ENCODE data around the gene EPHA5. TPM values are rescaled to one million over a fixed set of nuclear protein-coding genes. Genes with fewer than 3 reads are reported as not detected.

EPHA5 gene
- total RNA-seq, 2 experiments from 2014 or later = not detected

DNA sequence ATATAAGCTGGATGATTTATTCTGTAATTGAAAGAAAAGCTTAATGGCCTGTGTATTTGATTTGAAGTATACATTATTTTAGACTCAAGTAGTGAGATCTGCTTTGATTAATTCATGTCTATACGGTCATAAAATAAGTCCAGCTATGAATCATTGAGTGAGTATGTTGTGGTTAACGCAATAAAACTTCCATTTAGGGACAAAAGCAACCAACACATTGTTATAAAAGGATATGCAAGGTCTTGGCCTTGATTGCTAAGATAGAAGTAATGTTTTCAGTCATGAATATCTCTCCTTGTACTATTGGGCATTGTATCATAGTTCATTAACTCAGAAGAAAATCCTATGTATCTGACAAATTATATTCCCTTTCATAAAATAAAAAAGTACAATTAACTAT is 162.1 kb downstream of the EPHA5 start:
- no peak overlapping the region for H3K4me3 Mint-ChIP-seq

GRCh38 chr4:65502131-65502701 is 168.1 kb downstream of the EPHA5 start:
- Mint-ChIP-seq H3K27ac (no peak overlapping the region), H3K9me3 (ENCODE audit: low read depth) (no peaks in the 10 kb centered on the region), H3K4me3 (no peak overlapping the region), H3K4me1 (no peaks in the 10 kb centered on the region), H3K36me3 (no peaks in the 10 kb centered on the region), H3K27me3 (no peaks in the 10 kb centered on the region)
- ATAC-seq (no peak), DNase-seq (no peak)
- CTCF ChIA-PET = no interaction called here

More for the DNA sequence above, 162.1 kb downstream of the EPHA5 start:
- no peak for DNase-seq
- no peak overlapping the region for H3K27ac Mint-ChIP-seq
- H3K4me1 Mint-ChIP-seq = no peaks in the 10 kb centered on the region
- H3K36me3 Mint-ChIP-seq = no peaks in the 10 kb centered on the region
- H3K27me3 Mint-ChIP-seq = no peaks in the 10 kb centered on the region
- H3K9me3 Mint-ChIP-seq (ENCODE audit: low read depth) = no peaks in the 10 kb centered on the region
- ATAC-seq = no peak
- CTCF ChIA-PET = no interaction called here

DNA sequence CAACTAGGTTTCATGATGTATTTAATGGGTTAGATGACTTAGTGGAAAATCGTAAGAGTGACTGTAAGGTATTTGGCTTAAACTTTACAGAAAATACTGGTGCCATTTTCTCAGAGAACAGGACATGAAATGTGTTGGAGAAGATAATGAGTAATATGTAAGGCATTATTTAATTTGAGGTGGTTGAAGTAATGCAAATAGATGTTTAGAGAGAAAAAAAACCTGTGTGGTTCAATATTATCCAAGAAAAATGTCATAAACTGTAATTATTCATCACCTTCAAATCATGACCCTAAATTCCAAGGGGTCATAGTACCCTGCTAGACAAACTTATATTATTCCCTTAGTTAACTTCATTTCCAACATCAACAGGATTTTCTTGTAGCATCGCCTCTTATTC is 171.7 kb downstream of the EPHA5 start:
- no peak overlapping the region for H3K4me3 Mint-ChIP-seq
- no peaks in the 10 kb centered on the region for H3K4me1 Mint-ChIP-seq
- DNase-seq (no peak), ATAC-seq (no peak)
- no peaks in the 10 kb centered on the region for H3K27me3 Mint-ChIP-seq
- no peak overlapping the region for H3K27ac Mint-ChIP-seq
- H3K36me3 Mint-ChIP-seq = no peaks in the 10 kb centered on the region
- CTCF ChIA-PET = no interaction called here
- peaks cover 3% of the 10 kb centered on the region for H3K9me3 Mint-ChIP-seq (ENCODE audit: low read depth)

- H3K9me3 Mint-ChIP-seq (ENCODE audit: low read depth) = peaks cover 7% of the 10 kb centered on the region
- no peaks in the 10 kb centered on the region for H3K4me1 Mint-ChIP-seq
- no peak for ATAC-seq
- H3K27me3 Mint-ChIP-seq = no peaks in the 10 kb centered on the region
- H3K27ac Mint-ChIP-seq = no peak overlapping the region
- no peak for DNase-seq
- CTCF ChIA-PET = no interaction called here
- no peak overlapping the region for H3K4me3 Mint-ChIP-seq
- H3K36me3 Mint-ChIP-seq = no peaks in the 10 kb centered on the region
These were observed 174.8 kb downstream of the EPHA5 start for GRCh38 chr4:65495439-65495838.

GRCh38 chr4:65482410-65482809 is 187.9 kb downstream of the EPHA5 start:
- Mint-ChIP-seq H3K4me3 (no peak overlapping the region), H3K4me1 (no peaks in the 10 kb centered on the region), H3K9me3 (ENCODE audit: low read depth) (no peaks in the 10 kb centered on the region), H3K27ac (no peak overlapping the region), H3K36me3 (no peaks in the 10 kb centered on the region), H3K27me3 (no peaks in the 10 kb centered on the region)
- DNase-seq (no peak), ATAC-seq (no peak)
- CTCF ChIA-PET = no interaction called here

GRCh38 chr4:65472531-65472930 is 197.8 kb downstream of the EPHA5 start:
- CTCF ChIA-PET = no interaction called here
- Mint-ChIP-seq H3K36me3 (no peaks in the 10 kb centered on the region), H3K4me3 (no peak overlapping the region), H3K27me3 (no peaks in the 10 kb centered on the region), H3K4me1 (no peaks in the 10 kb centered on the region), H3K27ac (no peak overlapping the region), H3K9me3 (ENCODE audit: low read depth) (peaks cover 8% of the 10 kb centered on the region)
- no peak for DNase-seq
- no peak for ATAC-seq

GRCh38 chr4:65467068-65467680 is 203.1 kb downstream of the EPHA5 start:
- peaks cover 5% of the 10 kb centered on the region for H3K9me3 Mint-ChIP-seq (ENCODE audit: low read depth)
- no peak overlapping the region for H3K27ac Mint-ChIP-seq
- no peak overlapping the region for H3K4me3 Mint-ChIP-seq
- DNase-seq (no peak), ATAC-seq (no peak)
- CTCF ChIA-PET = no interaction called here
- H3K36me3 Mint-ChIP-seq = no peaks in the 10 kb centered on the region
- no peaks in the 10 kb centered on the region for H3K4me1 Mint-ChIP-seq
- H3K27me3 Mint-ChIP-seq = no peaks in the 10 kb centered on the region

DNA sequence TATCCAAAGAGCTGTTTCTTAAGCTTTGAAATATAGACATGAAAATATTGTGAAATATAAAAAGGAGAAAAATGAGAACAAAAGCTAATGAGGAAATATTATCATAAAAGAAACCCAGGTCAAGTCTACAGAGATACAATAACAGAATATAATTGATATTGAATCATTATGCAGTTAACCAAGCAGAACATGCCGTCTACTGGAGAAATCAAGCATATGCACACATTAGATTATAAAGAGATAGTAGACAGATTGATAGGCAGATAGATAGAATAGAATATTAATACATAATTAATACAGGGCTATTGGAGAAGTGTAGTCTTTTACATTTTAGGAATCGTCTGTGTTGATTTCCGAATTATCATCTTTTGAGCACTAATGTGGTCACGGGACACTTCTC is 208.5 kb downstream of the EPHA5 start:
- no peak for ATAC-seq
- Mint-ChIP-seq H3K9me3 (ENCODE audit: low read depth) (peaks cover 5% of the 10 kb centered on the region), H3K4me3 (no peak overlapping the region), H3K27ac (no peak overlapping the region), H3K4me1 (no peaks in the 10 kb centered on the region), H3K36me3 (no peaks in the 10 kb centered on the region), H3K27me3 (no peaks in the 10 kb centered on the region)
- CTCF ChIA-PET = no interaction called here
- no peak for DNase-seq

- Mint-ChIP-seq H3K27me3 (no peaks in the 10 kb centered on the region), H3K4me1 (no peaks in the 10 kb centered on the region), H3K27ac (no peak overlapping the region), H3K36me3 (no peaks in the 10 kb centered on the region), H3K9me3 (ENCODE audit: low read depth) (peaks cover 2% of the 10 kb centered on the region), H3K4me3 (no peak overlapping the region)
- DNase-seq (no peak), ATAC-seq (no peak)
- CTCF ChIA-PET = no interaction called here
These were observed 213.3 kb downstream of the EPHA5 start for GRCh38 chr4:65457011-65457410.

- Mint-ChIP-seq H3K27ac (no peak overlapping the region), H3K9me3 (ENCODE audit: low read depth) (peaks cover 2% of the 10 kb centered on the region), H3K36me3 (no peaks in the 10 kb centered on the region), H3K4me1 (no peaks in the 10 kb centered on the region), H3K4me3 (no peak overlapping the region), H3K27me3 (no peaks in the 10 kb centered on the region)
- CTCF ChIA-PET = no interaction called here
- ATAC-seq = no peak
- DNase-seq = no peak
These were observed 213.7 kb downstream of the EPHA5 start for GRCh38 chr4:65456579-65456978.

DNA sequence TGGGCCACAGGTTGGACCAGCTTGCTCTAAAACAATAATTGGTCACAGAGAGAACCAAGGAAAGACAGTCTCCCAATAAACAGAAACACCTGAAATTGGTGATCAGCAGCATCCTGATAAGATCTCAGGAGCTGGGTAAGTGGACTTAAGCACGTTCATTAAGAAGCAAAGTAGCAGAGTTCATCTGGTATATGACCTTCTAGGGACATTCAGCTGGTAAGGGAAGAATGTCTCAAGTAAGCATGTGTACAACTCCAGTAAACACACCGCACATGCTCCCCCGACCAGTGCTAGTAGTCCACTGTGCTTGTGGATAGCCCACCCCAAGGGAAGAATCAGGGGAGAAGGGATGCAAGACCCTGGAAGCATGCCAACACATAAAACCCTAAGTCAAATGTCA is 216.9 kb downstream of the EPHA5 start:
- no peaks in the 10 kb centered on the region for H3K27me3 Mint-ChIP-seq
- no peak overlapping the region for H3K27ac Mint-ChIP-seq
- ATAC-seq = no peak
- CTCF ChIA-PET = no interaction called here
- H3K4me3 Mint-ChIP-seq = no peak overlapping the region
- no peaks in the 10 kb centered on the region for H3K4me1 Mint-ChIP-seq
- peaks cover 2% of the 10 kb centered on the region for H3K9me3 Mint-ChIP-seq (ENCODE audit: low read depth)
- H3K36me3 Mint-ChIP-seq = no peaks in the 10 kb centered on the region
- DNase-seq = no peak

GRCh38 chr4:65450899-65451298 is 219.4 kb downstream of the EPHA5 start:
- Mint-ChIP-seq H3K9me3 (ENCODE audit: low read depth) (peaks cover 2% of the 10 kb centered on the region), H3K36me3 (no peaks in the 10 kb centered on the region), H3K27me3 (no peaks in the 10 kb centered on the region), H3K4me1 (no peaks in the 10 kb centered on the region), H3K27ac (no peak overlapping the region), H3K4me3 (no peak overlapping the region)
- DNase-seq (no peak), ATAC-seq (no peak)
- CTCF ChIA-PET = no interaction called here

DNA sequence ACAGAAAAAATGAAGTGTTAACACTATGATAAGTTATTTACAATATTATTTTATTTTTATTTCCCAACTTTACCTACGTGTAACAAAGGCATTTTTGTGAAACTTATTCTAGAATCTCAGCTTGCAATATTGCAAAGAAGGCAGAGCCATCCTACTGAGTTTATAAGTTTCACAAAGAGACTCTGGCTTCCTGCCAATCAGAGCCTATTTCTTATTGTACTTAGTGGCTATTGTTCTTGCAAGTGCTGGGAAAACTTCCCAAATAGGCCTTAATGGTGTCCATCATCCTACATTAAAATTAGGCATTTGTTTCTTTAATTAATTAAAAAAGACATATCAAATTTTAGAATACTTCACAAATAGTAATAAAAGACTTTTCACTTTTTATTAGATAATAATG is 233.2 kb downstream of the EPHA5 start:
- no peak overlapping the region for H3K4me3 Mint-ChIP-seq
- DNase-seq = no peak
- ATAC-seq = no peak
- H3K36me3 Mint-ChIP-seq = no peaks in the 10 kb centered on the region
- H3K9me3 Mint-ChIP-seq (ENCODE audit: low read depth) = no peaks in the 10 kb centered on the region
- H3K27ac Mint-ChIP-seq = no peak overlapping the region
- CTCF ChIA-PET = no interaction called here
- H3K4me1 Mint-ChIP-seq = no peaks in the 10 kb centered on the region
- H3K27me3 Mint-ChIP-seq = no peaks in the 10 kb centered on the region

DNA sequence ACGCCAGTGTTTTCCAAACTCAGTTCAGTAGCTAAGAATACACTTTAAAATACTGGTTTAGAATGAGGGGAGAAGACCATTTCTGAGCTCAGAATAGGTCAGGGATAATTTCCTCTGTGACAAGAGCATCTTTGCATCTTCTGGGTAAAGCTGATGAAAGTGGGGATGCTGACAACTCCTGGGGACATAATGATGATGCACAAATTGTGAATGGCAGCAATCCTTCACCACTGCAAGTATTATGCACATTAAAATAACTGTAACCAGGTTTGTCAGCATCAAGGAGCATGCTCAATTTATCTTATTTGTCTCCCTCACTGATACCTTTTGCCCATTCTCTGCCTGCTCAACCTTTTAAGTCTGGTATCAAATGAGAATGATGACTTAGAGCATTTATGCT is 248.2 kb downstream of the EPHA5 start:
- H3K27me3 Mint-ChIP-seq = no peaks in the 10 kb centered on the region
- DNase-seq (no peak), ATAC-seq (no peak)
- CTCF ChIA-PET = no interaction called here
- H3K9me3 Mint-ChIP-seq (ENCODE audit: low read depth) = peaks cover 9% of the 10 kb centered on the region
- H3K36me3 Mint-ChIP-seq = no peaks in the 10 kb centered on the region
- H3K27ac Mint-ChIP-seq = no peak overlapping the region
- H3K4me1 Mint-ChIP-seq = no peaks in the 10 kb centered on the region
- no peak overlapping the region for H3K4me3 Mint-ChIP-seq

- H3K4me1 Mint-ChIP-seq = no peaks in the 10 kb centered on the region
- no peaks in the 10 kb centered on the region for H3K27me3 Mint-ChIP-seq
- no peak overlapping the region for H3K4me3 Mint-ChIP-seq
- ATAC-seq = no peak
- peaks cover 5% of the 10 kb centered on the region for H3K9me3 Mint-ChIP-seq (ENCODE audit: low read depth)
- H3K27ac Mint-ChIP-seq = no peak overlapping the region
- no peak for DNase-seq
- CTCF ChIA-PET = no interaction called here
- no peaks in the 10 kb centered on the region for H3K36me3 Mint-ChIP-seq
These were observed 250.3 kb downstream of the EPHA5 start for GRCh38 chr4:65420036-65420435.

Measured in activated CD8-positive, alpha-beta memory T cell treated with anti-CD3 and anti-CD28 coated beads, Interleukin-2, amount 10 ng/mL, durations not matched to agents 7 days and 5 days (primary cell).